SW480 (cell line): Measurements from ENCODE around the gene TMEM135.
A peak's percentile ranks its signal among the peaks of the same experiment; 100 is the strongest.
"Not testable (repeated sequence)": the region's sequence is repeated elsewhere in the genome, so short reads cannot be mapped to it uniquely, and the experiment has no call there.

Source experiments
- DNase-seq: peaks from one replicate; pipeline ENCODE4 v3.0.0-alpha.2; 2016; ENCODE audit warnings: low spot score

TMEM135 gene

GRCh38 chr11:87258171-87258833 is 220.6 kb downstream of the TMEM135 start:
- DNase-seq = no peak

GRCh38 chr11:87259736-87260135 is 222.0 kb downstream of the TMEM135 start:
- DNase-seq = no peak

GRCh38 chr11:87260811-87261210 is 223.1 kb downstream of the TMEM135 start:
- no peak for DNase-seq

- no peak for DNase-seq
These were observed 225.6 kb downstream of the TMEM135 start for GRCh38 chr11:87263264-87263838.

- DNase-seq = no peak
These were observed 226.2 kb downstream of the TMEM135 start for GRCh38 chr11:87263979-87264378.

GRCh38 chr11:87265132-87265531 is 227.4 kb downstream of the TMEM135 start:
- DNase-seq = no peak

GRCh38 chr11:87265979-87266378 is 228.2 kb downstream of the TMEM135 start:
- DNase-seq = no peak

- DNase-seq = peak; percentile 19
These were observed 229.0 kb downstream of the TMEM135 start for GRCh38 chr11:87266751-87267150.

GRCh38 chr11:87271951-87272350 is 234.2 kb downstream of the TMEM135 start:
- DNase-seq = not testable (repeated sequence)

GRCh38 chr11:87275176-87275575 is 237.4 kb downstream of the TMEM135 start:
- no peak for DNase-seq

- DNase-seq = no peak
These were observed 242.4 kb downstream of the TMEM135 start for GRCh38 chr11:87280143-87280542.

- DNase-seq = peak; percentile 9
These were observed 243.8 kb downstream of the TMEM135 start for GRCh38 chr11:87281496-87281895.

- DNase-seq = no peak
These were observed 246.6 kb downstream of the TMEM135 start for GRCh38 chr11:87284306-87284705.

GRCh38 chr11:87285674-87286073 is 247.9 kb downstream of the TMEM135 start:
- DNase-seq = not testable (repeated sequence)

GRCh38 chr11:87286338-87286737 is 248.6 kb downstream of the TMEM135 start:
- no peak for DNase-seq

GRCh38 chr11:87290304-87290922 is 252.7 kb downstream of the TMEM135 start:
- peak; percentile 56 for DNase-seq

- DNase-seq = no peak
These were observed 254.9 kb downstream of the TMEM135 start for GRCh38 chr11:87292598-87292997.

- DNase-seq = no peak
These were observed 257.5 kb downstream of the TMEM135 start for GRCh38 chr11:87295237-87295636.

- no peak for DNase-seq
These were observed 258.9 kb downstream of the TMEM135 start for GRCh38 chr11:87296627-87297026.

GRCh38 chr11:87298155-87298554 is 260.4 kb downstream of the TMEM135 start:
- no peak for DNase-seq

- DNase-seq = no peak
These were observed 261.3 kb downstream of the TMEM135 start for GRCh38 chr11:87299041-87299481.

- DNase-seq = no peak
These were observed 263.1 kb downstream of the TMEM135 start for GRCh38 chr11:87300640-87301380.
